GM10248 (cell line): ENCODE results near the gene FGD1.
"Not testable (repeated sequence)": the region's sequence is repeated elsewhere in the genome, so short reads cannot be mapped to it uniquely, and the experiment has no call there.

Experiments used
- CTCF ChIA-PET: fragments of 300-600 bp; sonication (Branson Sonifier 250); formaldehyde crosslinking; extraction: SDS; loops from one replicate; lab custom pipeline; 2021; ENCODE audit warnings: antibody characterized with exemption; lab: Yijun Ruan, JAX
- POLR2A ChIA-PET: fragments of 350-650 bp; sonication (Branson Sonifier 250); formaldehyde crosslinking; extraction: SDS; loops from one replicate; lab custom pipeline; 2020; ENCODE audit warnings: antibody characterized with exemption; lab: Yijun Ruan, JAX
- DNase-seq: peaks from one replicate; pipeline ENCODE4 v3.0.0; 2012; ENCODE audit errors: extremely low spot score
- TF ChIP-seq, protein P1 (sequence below): IDR thresholded peaks from 2 replicates; pipeline ENCODE4 v1.5.1; 2012; ENCODE audit warnings: mild to moderate bottlenecking, low read depth; ENCODE audit errors: extremely low read depth, missing control alignments, control extremely low read depth

FGD1 gene

DNA sequence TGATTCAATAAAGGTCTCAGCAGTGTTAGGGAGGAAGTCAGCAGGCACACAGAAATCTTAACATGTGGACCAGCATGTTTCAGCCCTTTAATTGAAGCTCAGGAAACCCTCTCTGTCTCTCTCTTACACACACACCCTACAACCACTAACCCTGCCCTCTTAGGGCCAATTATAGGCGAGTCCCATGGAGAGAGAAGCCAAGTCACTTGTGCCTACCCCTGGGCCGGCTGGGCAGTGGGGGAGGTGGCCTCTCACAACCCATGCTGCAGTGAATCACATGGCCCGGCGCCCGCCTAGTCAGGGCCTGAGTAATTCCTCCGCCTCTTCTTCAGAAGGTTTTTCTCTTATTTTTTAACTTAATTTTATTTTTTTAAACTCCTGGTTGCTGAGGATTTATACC, 3.7 kb downstream of the FGD1 start:
- TF ChIP-seq, protein P1, sequence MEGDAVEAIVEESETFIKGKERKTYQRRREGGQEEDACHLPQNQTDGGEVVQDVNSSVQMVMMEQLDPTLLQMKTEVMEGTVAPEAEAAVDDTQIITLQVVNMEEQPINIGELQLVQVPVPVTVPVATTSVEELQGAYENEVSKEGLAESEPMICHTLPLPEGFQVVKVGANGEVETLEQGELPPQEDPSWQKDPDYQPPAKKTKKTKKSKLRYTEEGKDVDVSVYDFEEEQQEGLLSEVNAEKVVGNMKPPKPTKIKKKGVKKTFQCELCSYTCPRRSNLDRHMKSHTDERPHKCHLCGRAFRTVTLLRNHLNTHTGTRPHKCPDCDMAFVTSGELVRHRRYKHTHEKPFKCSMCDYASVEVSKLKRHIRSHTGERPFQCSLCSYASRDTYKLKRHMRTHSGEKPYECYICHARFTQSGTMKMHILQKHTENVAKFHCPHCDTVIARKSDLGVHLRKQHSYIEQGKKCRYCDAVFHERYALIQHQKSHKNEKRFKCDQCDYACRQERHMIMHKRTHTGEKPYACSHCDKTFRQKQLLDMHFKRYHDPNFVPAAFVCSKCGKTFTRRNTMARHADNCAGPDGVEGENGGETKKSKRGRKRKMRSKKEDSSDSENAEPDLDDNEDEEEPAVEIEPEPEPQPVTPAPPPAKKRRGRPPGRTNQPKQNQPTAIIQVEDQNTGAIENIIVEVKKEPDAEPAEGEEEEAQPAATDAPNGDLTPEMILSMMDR: no peak
- POLR2A ChIA-PET: no interaction called here
- CTCF ChIA-PET: no interaction called here
- no peak for DNase-seq

DNA sequence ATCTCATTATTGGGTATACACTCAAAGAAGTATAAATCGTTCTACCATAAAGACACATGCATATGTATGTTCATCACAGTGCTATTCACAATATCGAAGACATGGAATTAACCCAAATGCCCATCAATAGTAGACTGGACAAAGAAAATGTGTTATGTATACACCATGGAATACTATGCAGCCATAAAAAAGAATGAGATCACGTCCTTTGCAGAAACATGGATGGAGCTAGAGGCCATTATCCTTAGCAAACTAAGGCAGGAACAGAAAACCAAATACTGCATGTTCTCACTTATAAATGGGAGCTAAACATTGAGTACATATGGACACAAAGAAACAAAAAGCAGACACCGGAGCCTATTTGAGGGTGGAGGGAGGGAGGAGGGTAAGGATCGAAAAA, 6.2 kb downstream of the FGD1 start:
- POLR2A ChIA-PET, CTCF ChIA-PET, DNase-seq: not testable (repeated sequence)

DNA sequence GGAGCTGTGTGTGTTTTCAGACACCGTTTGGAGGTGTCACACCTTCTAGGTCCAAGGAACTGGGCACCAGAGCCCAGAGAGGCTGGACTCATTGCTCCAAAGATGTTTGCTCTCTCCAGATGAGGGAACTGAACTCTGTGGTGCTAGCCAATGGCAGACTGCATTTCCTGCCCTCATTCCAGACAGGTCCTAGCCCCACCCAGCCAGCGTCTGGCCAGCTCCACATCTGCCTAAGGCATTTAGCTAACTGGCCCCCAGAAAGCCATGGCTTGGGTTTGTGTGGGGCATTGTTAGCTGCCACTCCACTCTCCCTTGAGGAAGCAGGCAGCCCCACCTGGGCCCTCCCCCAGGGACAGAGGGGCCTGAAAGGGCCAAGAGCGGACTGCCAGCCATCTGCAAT, 11.4 kb downstream of the FGD1 start:
- no peak for DNase-seq
- POLR2A ChIA-PET: no interaction called here

DNA sequence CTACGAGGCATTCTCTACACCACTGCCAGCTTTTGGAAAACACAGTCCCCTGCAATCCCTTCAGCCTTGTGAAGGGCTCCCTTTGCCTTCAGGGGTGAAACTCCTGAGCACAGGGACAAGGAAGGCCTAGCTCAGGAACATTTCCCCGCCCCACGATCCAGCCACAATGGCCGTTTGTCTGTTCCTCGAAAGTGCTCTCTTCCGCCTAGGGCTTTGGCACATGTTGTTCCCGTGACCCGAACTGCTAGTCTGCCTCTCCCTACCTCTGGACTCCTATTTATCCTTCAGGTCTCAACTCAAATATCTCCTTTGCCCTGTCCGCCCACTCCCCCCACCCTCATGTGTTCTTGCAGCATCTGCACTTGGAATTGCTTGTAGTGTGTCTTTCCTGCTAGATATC, 12.1 kb downstream of the FGD1 start:
- no peak for DNase-seq
- CTCF ChIA-PET: no interaction called here
- TF ChIP-seq, protein P1: no peak
- POLR2A ChIA-PET: no interaction called here

More for the DNA sequence above, 11.4 kb downstream of the FGD1 start:
- CTCF ChIA-PET: no interaction called here
- TF ChIP-seq, protein P1: no peak

DNA sequence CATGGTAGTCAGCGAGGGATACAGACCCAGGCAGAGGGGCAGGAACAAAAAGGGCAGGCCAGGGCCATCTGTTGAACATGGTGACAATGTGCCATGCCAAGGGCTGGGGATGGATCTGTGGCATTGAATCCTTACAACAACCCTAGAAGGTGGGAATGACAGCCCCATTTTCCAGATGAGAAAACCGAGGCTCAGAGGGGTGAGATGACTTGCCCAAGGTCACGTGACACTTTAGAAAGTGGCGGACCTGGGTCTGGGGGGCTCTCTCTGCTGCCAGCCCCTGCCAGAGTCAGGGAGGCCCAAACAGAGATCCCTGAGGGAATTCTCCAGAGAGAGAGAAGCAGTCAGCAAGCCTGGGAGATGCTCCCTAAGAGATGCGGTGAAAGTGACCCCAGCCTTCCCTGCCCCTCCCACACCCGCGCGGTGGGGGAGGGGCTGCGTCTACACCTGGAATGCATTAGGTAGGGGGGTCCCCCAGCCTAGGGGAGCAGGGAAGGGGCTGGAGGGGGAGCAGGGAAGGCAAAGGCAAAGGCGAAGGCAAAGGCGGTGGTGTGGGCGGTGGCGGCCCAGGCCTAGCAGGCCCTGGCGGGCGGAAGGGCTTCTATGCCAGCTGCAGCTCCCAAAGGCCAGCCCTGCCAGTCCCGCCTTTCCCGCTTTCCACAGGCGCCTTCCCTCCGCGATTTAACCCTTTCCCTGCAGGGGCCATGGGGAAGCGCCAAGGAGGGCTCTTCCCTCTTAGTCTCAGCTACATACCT, 13.0 kb downstream of the FGD1 start:
- no peak for DNase-seq
- TF ChIP-seq, protein P1: no peak
- POLR2A ChIA-PET: no interaction called here
- CTCF ChIA-PET: no interaction called here

DNA sequence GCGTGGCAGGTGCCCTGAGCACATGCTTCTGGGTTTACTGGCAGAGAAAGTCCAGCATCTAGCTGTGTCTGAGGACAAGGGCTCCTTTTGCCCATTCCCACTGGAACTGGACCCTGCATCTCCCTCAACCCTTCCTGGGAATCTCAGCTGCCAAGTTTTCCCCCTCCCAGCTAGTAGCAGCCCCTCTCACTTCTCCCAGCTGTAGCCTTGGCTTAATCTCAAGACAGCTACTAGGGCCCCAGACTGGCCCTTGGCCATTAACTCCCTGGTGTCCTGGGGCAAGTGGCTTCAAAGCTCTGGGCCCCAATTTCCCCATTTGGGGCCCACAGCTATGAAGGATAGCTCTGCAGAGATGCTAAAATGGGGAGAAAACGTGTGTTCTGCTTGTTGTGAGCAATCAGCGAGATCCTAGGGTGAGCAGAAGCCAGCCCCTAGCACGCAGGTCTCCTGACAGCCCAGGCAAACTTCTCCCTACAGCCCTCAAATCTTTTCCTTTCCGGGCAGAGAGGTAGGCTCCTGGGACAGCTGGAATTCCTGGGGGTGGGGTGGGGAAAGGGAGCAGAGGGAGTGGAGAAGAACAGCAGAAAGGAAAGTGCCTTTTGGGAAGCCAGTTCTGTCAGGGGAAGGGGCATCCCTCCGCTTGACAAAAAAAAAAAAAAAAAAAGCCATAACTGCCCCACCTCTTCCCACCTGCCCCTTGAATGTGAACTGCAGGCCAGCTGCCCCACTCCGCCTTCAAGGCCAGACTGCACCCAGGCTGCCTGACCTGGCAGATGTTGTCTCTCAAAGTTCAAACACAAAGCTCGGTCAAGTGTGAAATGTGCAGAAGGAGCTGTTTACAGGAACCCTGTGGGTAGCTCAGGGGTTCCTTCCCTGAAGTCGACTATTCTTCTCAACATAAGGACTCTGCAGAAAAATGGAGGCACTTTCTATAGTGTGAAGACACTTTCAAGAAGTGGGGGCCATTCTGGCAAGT, 16.6 kb downstream of the FGD1 start:
- DNase-seq: no peak
- TF ChIP-seq, protein P1: no peak
- CTCF ChIA-PET: interaction anchor here (0.6 kb wide), 1 partner anchor 231 kb away, joined by 3 read pairs; no protein-coding TSS in a partner anchor
- POLR2A ChIA-PET: no interaction called here
